GM19438 (cell line): Measurements from ENCODE around the gene IFITM1.
"Not testable (repeated sequence)": the region's sequence is repeated elsewhere in the genome, so short reads cannot be mapped to it uniquely, and the experiment has no call there.

Source experiments
- ATAC-seq: cut with Tn5 transposase; IDR thresholded peaks from one replicate; pipeline ENCODE4 v1.9.1; 2021; ENCODE audit warnings: low read depth; ENCODE audit not compliant: unreplicated experiment

The IFITM1 gene

DNA sequence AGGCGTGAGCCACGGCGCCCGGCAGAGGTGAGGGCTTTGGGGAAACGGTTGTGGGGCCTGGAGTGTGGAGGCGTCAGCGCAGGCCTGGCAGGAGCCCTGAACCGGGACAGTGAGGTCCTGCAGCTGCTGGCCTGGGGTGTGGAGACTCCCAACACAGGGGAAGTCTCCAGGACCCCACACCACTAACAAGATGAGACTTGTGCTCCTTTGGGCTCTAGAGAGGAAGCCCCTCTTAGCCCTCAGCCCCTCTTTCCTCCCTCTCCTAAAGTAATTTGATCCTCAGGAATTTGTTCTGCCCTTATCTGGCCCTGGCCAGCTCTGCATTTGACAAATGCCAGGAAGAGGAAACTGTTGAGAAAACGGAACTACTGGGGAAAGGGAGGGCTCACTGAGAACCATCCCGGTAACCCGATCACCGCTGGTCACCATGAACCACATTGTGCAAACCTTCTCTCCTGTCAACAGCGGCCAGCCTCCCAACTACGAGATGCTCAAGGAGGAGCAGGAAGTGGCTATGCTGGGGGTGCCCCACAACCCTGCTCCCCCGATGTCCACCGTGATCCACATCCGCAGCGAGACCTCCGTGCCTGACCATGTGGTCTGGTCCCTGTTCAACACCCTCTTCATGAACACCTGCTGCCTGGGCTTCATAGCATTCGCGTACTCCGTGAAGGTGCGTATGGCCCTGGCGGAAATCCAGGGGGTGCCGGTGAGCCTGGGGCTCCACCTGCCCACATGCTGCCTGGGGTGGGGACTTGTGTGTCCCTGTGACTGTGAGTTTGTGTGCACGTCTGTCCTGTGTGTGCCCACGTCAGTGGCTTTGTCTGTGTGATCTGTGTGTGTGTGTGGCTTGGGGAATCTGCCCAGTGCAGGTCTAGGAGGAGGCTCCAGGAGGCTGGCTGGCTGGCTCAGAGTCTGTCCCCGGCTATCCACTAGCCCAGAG, 5.8 kb upstream of the IFITM1 start, which contains the start of gene IFITM2:
Gene IFITM2, plus strand, starts transcription at position 51 of the 943 bp plus-strand sequence. Its CDS starts 377 bp downstream, at position 428.
- not testable (repeated sequence) for ATAC-seq

DNA sequence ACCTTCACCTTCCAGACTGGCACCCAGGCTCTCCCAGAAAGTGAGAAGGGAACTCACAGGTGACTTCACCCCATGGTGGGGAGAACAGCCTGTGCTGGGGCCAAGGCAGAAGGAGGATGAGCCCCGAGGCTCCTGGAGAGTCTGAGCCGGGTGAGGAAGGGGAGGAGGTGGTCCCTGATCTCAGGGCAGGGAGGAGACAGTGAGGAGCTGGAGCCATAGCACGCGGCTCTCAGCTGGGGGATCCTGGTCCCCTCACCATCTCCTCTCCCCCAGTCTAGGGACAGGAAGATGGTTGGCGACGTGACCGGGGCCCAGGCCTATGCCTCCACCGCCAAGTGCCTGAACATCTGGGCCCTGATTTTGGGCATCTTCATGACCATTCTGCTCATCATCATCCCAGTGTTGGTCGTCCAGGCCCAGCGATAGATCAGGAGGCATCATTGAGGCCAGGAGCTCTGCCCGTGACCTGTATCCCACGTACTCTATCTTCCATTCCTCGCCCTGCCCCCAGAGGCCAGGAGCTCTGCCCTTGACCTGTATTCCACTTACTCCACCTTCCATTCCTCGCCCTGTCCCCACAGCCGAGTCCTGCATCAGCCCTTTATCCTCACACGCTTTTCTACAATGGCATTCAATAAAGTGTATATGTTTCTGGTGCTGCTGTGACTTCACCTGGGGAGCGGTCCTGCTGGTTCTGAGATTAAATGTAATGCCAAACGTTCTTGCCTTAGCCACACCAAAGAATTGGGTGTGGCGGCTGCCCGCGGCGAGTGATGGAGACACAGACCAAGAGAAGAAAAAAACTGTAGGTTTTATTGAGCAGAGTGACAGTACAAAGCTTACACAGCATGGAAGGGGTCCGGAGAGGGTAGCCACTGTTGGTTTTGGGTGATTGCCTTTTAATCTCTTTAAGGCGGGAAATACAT, 4.8 kb upstream of the IFITM1 start:
- ATAC-seq = not testable (repeated sequence)

GRCh38 chr11:309979-310572, 3.8 kb upstream of the IFITM1 start:
- ATAC-seq = not testable (repeated sequence)

- ATAC-seq = not testable (repeated sequence)
Observed at GRCh38 chr11:311013-311748, 2.7 kb upstream of the IFITM1 start.

- no peak for ATAC-seq
Observed at GRCh38 chr11:312092-312816, 1.6 kb upstream of the IFITM1 start.

- ATAC-seq = peak; percentile 1
Observed at GRCh38 chr11:313304-313786, 495 bp upstream of the IFITM1 start.

DNA sequence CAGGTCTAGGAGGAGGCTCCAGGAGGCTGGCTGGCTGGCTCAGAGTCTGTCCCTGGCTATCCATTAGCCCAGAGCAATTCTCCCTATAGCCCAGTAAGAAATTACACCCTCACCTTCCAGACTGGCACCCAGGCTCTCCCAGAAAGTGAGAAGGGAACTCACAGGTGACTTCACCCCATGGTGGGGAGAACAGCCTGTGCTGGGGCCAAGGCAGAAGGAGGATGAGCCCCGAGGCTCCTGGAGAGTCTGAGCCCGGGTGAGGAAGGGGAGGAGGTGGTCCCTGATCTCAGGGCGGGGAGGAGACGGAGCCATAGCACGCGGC, 675 bp downstream of the IFITM1 start:
- ATAC-seq = not testable (repeated sequence)

GRCh38 chr11:315051-315481, 1.2 kb downstream of the IFITM1 start:
- ATAC-seq = no peak

DNA sequence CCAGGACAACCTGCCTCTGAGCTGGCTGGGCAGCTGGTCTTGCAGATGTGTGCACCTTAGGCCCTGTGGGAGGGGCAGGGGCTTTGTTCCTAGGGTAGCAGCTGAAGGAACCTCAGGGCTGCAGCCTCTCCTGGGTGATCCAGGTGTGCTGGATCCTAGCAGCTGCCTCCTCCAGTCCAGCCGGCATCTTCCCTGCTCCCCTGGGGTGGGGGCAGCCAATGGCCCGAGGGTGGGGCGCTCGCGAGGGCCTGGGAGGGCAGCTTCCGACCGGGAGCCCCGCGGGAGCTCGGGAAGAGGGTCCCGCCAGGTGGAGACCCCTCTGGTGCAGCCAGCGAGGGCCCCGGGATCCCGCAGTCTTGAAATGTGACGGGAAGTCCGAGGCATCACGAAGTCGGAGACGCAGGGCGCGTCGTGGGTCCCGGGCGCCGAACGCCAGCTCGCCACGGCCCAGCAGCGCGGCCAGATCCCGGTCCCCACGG, 1.7 kb downstream of the IFITM1 start:
- no peak for ATAC-seq

GRCh38 chr11:316031-316701, 2.3 kb downstream of the IFITM1 start:
- no peak for ATAC-seq

DNA sequence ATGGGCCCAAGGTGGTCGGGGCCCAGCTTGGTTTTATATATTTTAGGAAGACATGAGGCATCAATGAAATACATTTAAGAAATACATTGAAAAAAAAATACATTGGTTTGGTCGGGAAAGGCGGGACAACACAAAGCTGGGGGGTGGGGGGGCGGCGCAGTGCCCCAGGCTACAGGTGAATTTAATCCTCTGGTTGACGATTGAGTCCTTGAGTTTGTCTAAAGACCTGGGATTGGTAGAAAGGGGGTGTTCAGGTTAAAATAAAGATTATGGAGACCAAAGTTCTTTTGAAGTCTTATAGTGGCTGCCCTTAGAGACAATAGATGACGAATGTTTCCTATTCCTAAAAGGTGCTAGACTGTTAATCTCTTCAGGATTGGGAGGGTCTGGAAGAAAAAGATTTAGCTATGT, 3.1 kb downstream of the IFITM1 start:
- ATAC-seq = no peak

DNA sequence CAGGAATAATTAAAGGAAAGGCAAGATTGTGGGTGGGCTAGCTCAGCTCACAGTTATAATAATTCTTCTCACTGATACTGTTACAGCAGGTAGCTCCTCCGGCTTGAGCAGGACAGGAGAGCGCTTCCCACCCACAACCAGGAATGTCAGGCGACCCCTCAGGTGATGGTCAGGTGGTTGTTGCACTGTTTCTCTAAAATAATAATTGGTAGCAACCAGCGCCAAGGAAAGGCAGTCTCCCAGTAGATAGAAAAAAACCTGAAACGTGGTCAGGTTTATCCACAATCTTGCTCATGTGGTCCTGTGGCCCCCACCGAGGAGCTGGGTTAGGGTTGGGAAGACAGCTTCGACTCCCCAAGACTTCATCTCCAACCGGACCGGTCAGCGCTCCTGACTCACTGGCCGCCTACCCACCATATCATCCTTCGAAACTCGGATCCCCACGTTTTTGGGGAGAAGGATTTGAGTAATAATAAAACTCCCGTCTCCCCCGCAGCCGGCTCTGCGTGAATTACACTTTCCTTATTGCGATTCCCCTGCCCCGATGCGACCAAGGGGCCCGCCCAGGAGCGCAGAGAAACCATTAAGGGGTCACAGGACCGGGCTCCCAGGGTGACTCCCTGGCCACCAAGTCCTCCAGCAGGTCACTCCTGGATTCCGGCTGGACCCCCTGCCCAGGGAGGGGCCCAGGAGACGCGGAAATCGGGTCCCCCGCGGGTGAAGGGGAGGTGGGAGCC, 4.0 kb downstream of the IFITM1 start:
- not testable (repeated sequence) for ATAC-seq

GRCh38 chr11:318405-319120, 4.7 kb downstream of the IFITM1 start:
- not testable (repeated sequence) for ATAC-seq

GRCh38 chr11:319121-319887, 5.5 kb downstream of the IFITM1 start:
- not testable (repeated sequence) for ATAC-seq

DNA sequence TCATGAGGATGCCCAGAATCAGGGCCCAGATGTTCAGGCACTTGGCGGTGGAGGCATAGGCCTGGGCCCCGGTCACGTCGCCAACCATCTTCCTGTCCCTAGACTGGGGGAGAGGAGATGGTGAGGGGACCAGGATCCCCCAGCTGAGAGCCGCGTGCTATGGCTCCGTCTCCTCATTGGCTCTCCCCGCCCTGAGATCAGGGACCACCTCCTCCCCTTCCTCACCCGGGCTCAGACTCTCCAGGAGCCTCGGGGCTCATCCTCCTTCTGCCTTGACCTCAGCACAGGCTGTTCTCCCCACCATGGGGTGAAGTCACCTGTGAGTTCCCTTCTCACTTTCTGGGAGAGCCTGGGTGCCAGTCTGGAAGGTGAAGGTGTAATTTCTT, 6.0 kb downstream of the IFITM1 start:
- ATAC-seq = not testable (repeated sequence)

DNA sequence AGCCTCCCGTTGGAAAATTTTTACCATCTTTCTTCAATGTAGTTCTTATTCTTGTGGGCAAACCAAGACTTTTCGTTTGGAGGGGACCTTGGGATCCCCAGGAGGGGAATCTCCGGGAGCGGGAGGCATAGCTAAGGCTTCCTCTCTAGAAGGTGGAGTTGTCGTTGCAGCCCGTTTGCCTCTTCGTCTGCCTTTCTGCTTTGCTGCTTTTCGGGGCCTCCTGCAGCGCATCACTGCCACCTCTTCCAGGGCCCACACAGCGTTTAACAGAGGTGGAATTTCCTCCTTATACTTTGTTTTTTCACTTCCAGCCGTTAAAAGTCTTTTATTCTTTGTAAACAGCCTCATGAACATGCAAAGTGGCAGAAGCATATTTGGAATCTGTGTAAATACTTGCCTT, 10.3 kb downstream of the IFITM1 start:
- no peak for ATAC-seq
